IMR-90 (cell line): ENCODE results near the gene PVALEF. TPM values are rescaled to one million over a fixed set of nuclear protein-coding genes. Genes with fewer than 3 reads are reported as not detected.

Experiments used
- ATAC-seq: fragments of 200-7000 bp; cut with Tn5 transposase; 2 replicates; pipeline ENCODE4 v1.9.1; 2020; ENCODE audit warnings: low read depth, mild to moderate bottlenecking, moderate library complexity
- BruUV-seq: library from RNA; stranded (reverse); fragments of 400-500 nt; replicated peaks from 2 replicates; lab custom pipeline; 2021; lab: Mats Ljungman, UMichigan
- CTCF ChIA-PET: fragments of 300-600 bp; formaldehyde crosslinking; extraction: SDS; loops from one replicate; lab custom pipeline; 2021; ENCODE audit warnings: antibody characterized with exemption; lab: Yijun Ruan, JAX
- POLR2A ChIA-PET: fragments of 300-600 bp; sonication (Branson Sonifier 250); formaldehyde crosslinking; loops from one replicate; lab custom pipeline; 2022; ENCODE audit warnings: antibody characterized with exemption; ENCODE audit not compliant: unreplicated experiment; lab: Charles Lee
- DNase-seq: peaks from one replicate; pipeline ENCODE4 v3.0.0; 2013
- H2AFZ ChIP-seq: replicated peaks from 2 replicates; pipeline ENCODE3; 2013; ENCODE audit warnings: low read length, mild to moderate bottlenecking; ENCODE audit not compliant: poor library complexity
- H2AK5ac ChIP-seq: 2 replicates; pipeline ENCODE4 v1.6.1; 2013; ENCODE audit warnings: low read depth, low read length, inconsistent platforms
- H2AK9ac ChIP-seq: replicated peaks from 2 replicates; pipeline ENCODE3; 2013; ENCODE audit warnings: mild to moderate bottlenecking, low read depth, low read length, moderate library complexity; ENCODE audit not compliant: poor library complexity
- H2BK120ac ChIP-seq: 2 replicates; pipeline ENCODE4 v1.6.1; 2013; ENCODE audit warnings: low read depth, low read length, inconsistent platforms
- H2BK15ac ChIP-seq: 3 replicates; pipeline ENCODE4 v1.6.1; 2013; ENCODE audit warnings: low read depth, low read length, inconsistent platforms
- H2BK20ac ChIP-seq: 2 replicates; pipeline ENCODE4 v1.6.1; 2013; ENCODE audit warnings: low read depth, mild to moderate bottlenecking, inconsistent platforms, low read length, moderate library complexity
- H2BK5ac ChIP-seq: 2 replicates; pipeline ENCODE4 v1.6.1; 2013; ENCODE audit warnings: mild to moderate bottlenecking, low read depth, low read length, inconsistent platforms; ENCODE audit not compliant: poor library complexity, severe bottlenecking
- H3K14ac ChIP-seq: replicated peaks from 2 replicates; pipeline ENCODE4 v1.6.1; 2013; ENCODE audit warnings: low read depth, low read length, inconsistent platforms
- H3K18ac ChIP-seq: 2 replicates; pipeline ENCODE4 v1.6.1; 2013; ENCODE audit warnings: low read depth, low read length, control low read depth
- H3K23ac ChIP-seq: 2 replicates; pipeline ENCODE4 v1.6.1; 2013; ENCODE audit warnings: low read depth, low read length, inconsistent platforms
- H3K27ac ChIP-seq: 2 replicates; pipeline ENCODE4 v1.5.1; 2013; ENCODE audit warnings: mild to moderate bottlenecking, control low read depth, low read length; ENCODE audit not compliant: insufficient read depth
- H3K27me3 ChIP-seq: 2 replicates; pipeline ENCODE4 v1.6.1; 2013; ENCODE audit warnings: low read length; ENCODE audit not compliant: control insufficient read depth, insufficient read depth
- H3K36me3 ChIP-seq: 2 replicates; pipeline ENCODE4 v1.6.1; 2013; ENCODE audit warnings: low read length, mixed read lengths; ENCODE audit not compliant: control insufficient read depth, insufficient read depth
- H3K4ac ChIP-seq: 2 replicates; pipeline ENCODE4 v1.6.1; 2013; ENCODE audit warnings: low read depth, low read length, inconsistent platforms
- H3K4me1 ChIP-seq: 2 replicates; pipeline ENCODE4 v1.6.1; 2013; ENCODE audit warnings: low read length, mixed read lengths; ENCODE audit not compliant: control insufficient read depth, insufficient read depth
- H3K4me2 ChIP-seq: 2 replicates; pipeline ENCODE4 v1.6.1; 2013; ENCODE audit warnings: low read depth, mild to moderate bottlenecking, control low read depth, low read length, moderate library complexity
- H3K4me3 ChIP-seq: 2 replicates; pipeline ENCODE4 v1.5.1; 2013; ENCODE audit warnings: low read depth, mild to moderate bottlenecking, control low read depth, low read length, moderate library complexity; ENCODE audit not compliant: insufficient read depth
- H3K56ac ChIP-seq: 2 replicates; pipeline ENCODE4 v1.6.1; 2013; ENCODE audit warnings: low read length, inconsistent platforms; ENCODE audit not compliant: insufficient read depth; ENCODE audit errors: extremely low read depth
- H3K79me1 ChIP-seq, 2 experiments: 2 replicates each; pipeline ENCODE4 v1.6.1; 2013; ENCODE audit warnings: low read length in 2 of 2, inconsistent platforms in 1 of 2, low read depth in 1 of 2
- H3K9ac ChIP-seq: 2 replicates; pipeline ENCODE4 v1.6.1; 2013; ENCODE audit warnings: low read depth, low read length, control low read depth
- H3K9me1 ChIP-seq: 2 replicates; pipeline ENCODE4 v1.6.1; 2013; ENCODE audit warnings: low read length, inconsistent platforms; ENCODE audit not compliant: insufficient read depth
- H3K9me3 ChIP-seq: 2 replicates; pipeline ENCODE4 v1.6.1; 2013; ENCODE audit warnings: low read length; ENCODE audit not compliant: control insufficient read depth, insufficient read depth
- H4K20me1 ChIP-seq: 2 replicates; pipeline ENCODE4 v1.6.1; 2013; ENCODE audit warnings: low read length, inconsistent platforms; ENCODE audit not compliant: insufficient read depth
- H4K5ac ChIP-seq: 2 replicates; pipeline ENCODE4 v1.6.1; 2013; ENCODE audit warnings: mild to moderate bottlenecking, low read depth, low read length, control low read depth
- H4K8ac ChIP-seq, 2 experiments: 2 replicates each; pipeline ENCODE4 v1.6.1; 2013; ENCODE audit warnings: low read depth in 2 of 2, low read length in 2 of 2, control low read depth in 1 of 2, inconsistent platforms in 1 of 2
- H4K91ac ChIP-seq: 2 replicates; pipeline ENCODE4 v1.6.1; 2013; ENCODE audit warnings: low read depth, low read length, inconsistent platforms; ENCODE audit not compliant: insufficient read depth
- BHLHE40 ChIP-seq: fragments of 150-350 bp; IDR thresholded peaks from 2 replicates; pipeline ENCODE4 v1.6.1; 2016; ENCODE audit warnings: mild to moderate bottlenecking, low read depth, low read length
- CEBPB ChIP-seq: IDR thresholded peaks from 2 replicates; pipeline ENCODE4 v1.6.1; 2012; ENCODE audit warnings: low read depth, low read length, improper control_type of control experiment
- CHD1 ChIP-seq: IDR thresholded peaks from 2 replicates; pipeline ENCODE4 v1.6.1; 2012; ENCODE audit warnings: low read depth, low read length, improper control_type of control experiment
- CTCF ChIP-seq: conservative IDR thresholded peaks from 2 replicates; pipeline ENCODE4 v1.5.1; 2012; ENCODE audit warnings: mild to moderate bottlenecking, low read depth, low read length, improper control_type of control experiment
- ELK1 ChIP-seq: fragments of 150-350 bp; IDR thresholded peaks from 2 replicates; pipeline ENCODE4 v1.6.1; 2016; ENCODE audit warnings: low read depth, mild to moderate bottlenecking, low read length, moderate library complexity, borderline replicate concordance
- FOS ChIP-seq: fragments of 150-350 bp; IDR thresholded peaks from 2 replicates; pipeline ENCODE4 v1.6.1; 2016; ENCODE audit warnings: low read depth, low read length
- MAFK ChIP-seq: IDR thresholded peaks from 2 replicates; pipeline ENCODE4 v1.6.1; 2012; ENCODE audit warnings: low read depth, low read length, improper control_type of control experiment
- MAZ ChIP-seq: IDR thresholded peaks from 2 replicates; pipeline ENCODE4 v1.6.1; 2012; ENCODE audit warnings: low read depth, mild to moderate bottlenecking, low read length, improper control_type of control experiment, moderate library complexity, borderline replicate concordance
- MXI1 ChIP-seq: IDR thresholded peaks from 2 replicates; pipeline ENCODE4 v1.6.1; 2012; ENCODE audit warnings: low read depth, mild to moderate bottlenecking, low read length, moderate library complexity, borderline replicate concordance
- NFE2L2 ChIP-seq: fragments of 150-350 bp; IDR thresholded peaks from 2 replicates; pipeline ENCODE4 v1.6.1; 2016; ENCODE audit warnings: low read depth, mild to moderate bottlenecking, low read length
- POLR2A ChIP-seq: IDR thresholded peaks from 2 replicates; pipeline ENCODE4 v1.6.1; 2012; ENCODE audit warnings: mild to moderate bottlenecking, low read depth, low read length
- RAD21 ChIP-seq: IDR thresholded peaks from 2 replicates; pipeline ENCODE4 v1.6.1; 2012; ENCODE audit warnings: low read length, improper control_type of control experiment
- RCOR1 ChIP-seq: IDR thresholded peaks from 2 replicates; pipeline ENCODE4 v1.6.1; 2012; ENCODE audit warnings: mild to moderate bottlenecking, low read length, improper control_type of control experiment; ENCODE audit not compliant: insufficient replicate concordance
- RFX5 ChIP-seq: IDR thresholded peaks from 2 replicates; pipeline ENCODE4 v1.8.0; 2012; ENCODE audit warnings: low read depth, mild to moderate bottlenecking, low read length, moderate library complexity
- SMC3 ChIP-seq: fragments of 150-350 bp; IDR thresholded peaks from 2 replicates; pipeline ENCODE4 v1.6.1; 2016; ENCODE audit warnings: low read depth, mild to moderate bottlenecking, antibody characterized with exemption, low read length, moderate library complexity
- USF2 ChIP-seq: fragments of 150-350 bp; IDR thresholded peaks from 2 replicates; pipeline ENCODE4 v1.6.1; 2017; ENCODE audit warnings: mild to moderate bottlenecking, antibody characterized with exemption, low read length, low read depth
- WGBS, 2 experiments: methylation state at CpG; one replicate each; pipeline versions ENCODE4 v1.1.5 to v1.1.7; 2013; ENCODE audit warnings: missing lambda C conversion rate in 2 of 2; ENCODE audit not compliant: insufficient read length in 1 of 2; ENCODE audit errors: extremely low coverage in 2 of 2; 5-methylcytosine and 5-hydroxymethylcytosine counted together
- dilution Hi-C: fragments of 300-500 bp; cut with HindIII; formaldehyde crosslinking; loops from one replicate; pipeline ENCODE4 v1.14.3; 2018; ENCODE audit warnings: low sequenced_read_pairs; ENCODE audit not compliant: unreplicated experiment
- in situ Hi-C: fragments of 300-500 bp; cut with MboI; formaldehyde crosslinking; loops from 3 replicates; pipeline ENCODE4 v1.14.3; 2019; ENCODE audit warnings: low sequenced_read_pairs, inconsistent platforms, mixed read lengths
- intact Hi-C: fragments of 100-400 bp; cut with micrococcal nuclease; formaldehyde crosslinking; loops from 2 replicates; pipeline ENCODE4 v1.10.0; 2022
- polyA plus RNA-seq, 3 experiments: library from polyadenylated mRNA; depleted of rRNA; stranded (reverse); fragments of >200 nt; gene quantifications; 2 replicates each; pipeline ENCODE4 v1.2.3, GENCODE V29; 2012; ENCODE audit warnings: low replicate concordance in 1 of 3
- total RNA-seq: library from RNA; depleted of rRNA; stranded (reverse); fragments of >200 nt; gene quantifications from 2 replicates; pipeline ENCODE4 v1.2.3, GENCODE V29; 2012

The PVALEF gene
- total and polyA plus RNA-seq, 2 of the 4 experiments (the other 2 are of a cell fraction), result not detected

- H2AFZ ChIP-seq, result no peak overlapping the region
- ChIA-PET CTCF (no interaction called here), POLR2A (no interaction called here)
- no peaks in the 10 kb centered on the region for H3K79me1 ChIP-seq
- no TSS peak for BruUV-seq
- H3K4me2 ChIP-seq, result no peak overlapping the region
- H2BK120ac ChIP-seq, result no peak overlapping the region
- no peaks in the 10 kb centered on the region for H4K20me1 ChIP-seq
- ATAC-seq (no peak), DNase-seq (no peak)
- no peak overlapping the region for H2BK5ac ChIP-seq
- 73% methylated on average over 9 of the region's 22 CpGs; no CpG with 5 or more reads in 1 of the 2 experiments for WGBS, 2 experiments
- in situ Hi-C loops (no loop called here), intact Hi-C loops (no loop called here), dilution Hi-C loops (no loop called here)
- H3K9me3 ChIP-seq, result no peaks in the 10 kb centered on the region
- H4K8ac ChIP-seq, result no peak overlapping the region
- no peak overlapping the region for H3K23ac ChIP-seq
- no peak overlapping the region for H4K5ac ChIP-seq
- no peak overlapping the region for H3K14ac ChIP-seq
- H3K18ac ChIP-seq, result no peak overlapping the region
- H3K9ac ChIP-seq, result no peak overlapping the region
- no peak overlapping the region for H2BK20ac ChIP-seq
- H3K4ac ChIP-seq, result no peak overlapping the region
- H2AK9ac ChIP-seq, result no peak overlapping the region
- H4K91ac ChIP-seq, result no peak overlapping the region
- H3K56ac ChIP-seq, result no peak overlapping the region
- peaks cover 2% of the 10 kb centered on the region; the same call in 1 of the 2 replicates for H3K27me3 ChIP-seq
- H3K9me1 ChIP-seq, result no peaks in the 10 kb centered on the region
- no peak overlapping the region for H2BK15ac ChIP-seq
- H3K36me3 ChIP-seq, result no peaks in the 10 kb centered on the region
- H3K4me3 ChIP-seq, result no peak overlapping the region
- no peak overlapping the region for H2AK5ac ChIP-seq
- H3K4me1 ChIP-seq, result peaks cover 3% of the 10 kb centered on the region
- no peak overlapping the region for H3K27ac ChIP-seq
- TF ChIP-seq CEBPB, result no peak
- no peak for TF ChIP-seq RFX5
- TF ChIP-seq MAFK, result no peak
- TF ChIP-seq FOS, result no peak
- TF ChIP-seq ELK1, result no peak
- TF ChIP-seq RAD21, result no peak
- TF ChIP-seq CHD1, result no peak
- no peak for TF ChIP-seq NFE2L2
- TF ChIP-seq USF2, result no peak
- TF ChIP-seq POLR2A, result no peak
- TF ChIP-seq MAZ, result no peak
- no peak for TF ChIP-seq RCOR1
- no peak for TF ChIP-seq BHLHE40
- no peak for TF ChIP-seq MXI1
- no peak for TF ChIP-seq CTCF
- TF ChIP-seq SMC3, result no peak
Measured at GRCh38 chr17:81115749-81116464, 49.4 kb upstream of the PVALEF start.
